ENCODE results near the gene PSMB10.

GRCh38 chr16:67922221-67922620, 14.4 kb downstream of the PSMB10 start:
- TF ChIP-seq, protein P1, sequence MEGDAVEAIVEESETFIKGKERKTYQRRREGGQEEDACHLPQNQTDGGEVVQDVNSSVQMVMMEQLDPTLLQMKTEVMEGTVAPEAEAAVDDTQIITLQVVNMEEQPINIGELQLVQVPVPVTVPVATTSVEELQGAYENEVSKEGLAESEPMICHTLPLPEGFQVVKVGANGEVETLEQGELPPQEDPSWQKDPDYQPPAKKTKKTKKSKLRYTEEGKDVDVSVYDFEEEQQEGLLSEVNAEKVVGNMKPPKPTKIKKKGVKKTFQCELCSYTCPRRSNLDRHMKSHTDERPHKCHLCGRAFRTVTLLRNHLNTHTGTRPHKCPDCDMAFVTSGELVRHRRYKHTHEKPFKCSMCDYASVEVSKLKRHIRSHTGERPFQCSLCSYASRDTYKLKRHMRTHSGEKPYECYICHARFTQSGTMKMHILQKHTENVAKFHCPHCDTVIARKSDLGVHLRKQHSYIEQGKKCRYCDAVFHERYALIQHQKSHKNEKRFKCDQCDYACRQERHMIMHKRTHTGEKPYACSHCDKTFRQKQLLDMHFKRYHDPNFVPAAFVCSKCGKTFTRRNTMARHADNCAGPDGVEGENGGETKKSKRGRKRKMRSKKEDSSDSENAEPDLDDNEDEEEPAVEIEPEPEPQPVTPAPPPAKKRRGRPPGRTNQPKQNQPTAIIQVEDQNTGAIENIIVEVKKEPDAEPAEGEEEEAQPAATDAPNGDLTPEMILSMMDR (IDR thresholded peaks at IDR 0.05), result no peak
- TF ChIP-seq POLR2AphosphoS5 (IDR thresholded peaks at IDR 0.05), result no peak
- no peak for TF ChIP-seq POLR2A (IDR thresholded peaks at IDR 0.05; ENCODE audit: low read depth)
- TF ChIP-seq EP300 (IDR thresholded peaks at IDR 0.05), result no peak
